HFFc6 (cell line): ENCODE results near the gene LHX2. TPM values are rescaled to one million over a fixed set of nuclear protein-coding genes. Genes with fewer than 3 reads are reported as not detected.
"Not testable (repeated sequence)": the region's sequence is repeated elsewhere in the genome, so short reads cannot be mapped to it uniquely, and the experiment has no call there.

Experiments
- DNase-seq: peaks from one replicate; pipeline ENCODE4 v3.0.0-alpha.2; 2018
- H3K27ac Mint-ChIP-seq: 2 replicates; pipeline ENCODE4 v1.8.0; 2020; ENCODE audit warnings: mild to moderate bottlenecking, mixed read lengths
- H3K27me3 Mint-ChIP-seq: 2 replicates; pipeline ENCODE4 v1.8.0; 2021; ENCODE audit warnings: mild to moderate bottlenecking, moderate library complexity, mixed read lengths; ENCODE audit not compliant: insufficient read depth
- H3K36me3 Mint-ChIP-seq: 2 replicates; pipeline ENCODE4 v1.8.0; 2021; ENCODE audit warnings: low read depth, mixed read lengths
- H3K4me1 Mint-ChIP-seq: 2 replicates; pipeline ENCODE4 v1.8.0; 2020; ENCODE audit warnings: low read depth, mixed read lengths
- H3K4me3 Mint-ChIP-seq: 2 replicates; pipeline ENCODE4 v1.8.0; 2020; ENCODE audit warnings: mild to moderate bottlenecking, moderate library complexity, mixed read lengths
- H3K9me3 Mint-ChIP-seq: 2 replicates; pipeline ENCODE4 v1.8.0; 2020; ENCODE audit warnings: mild to moderate bottlenecking, mixed read lengths
- CTCF ChIP-seq: fragments of 200-600 bp; sonication (generic); IDR thresholded peaks from 2 replicates; pipeline ENCODE4 v1.5.0; 2021; ENCODE audit warnings: antibody characterized with exemption, mild to moderate bottlenecking
- total RNA-seq, 6 experiments: library from RNA; stranded (reverse); fragmentation: NEBNext Ultra II Directional; extraction: Animal tissue kit (Norgen Biotek cat#: 25700); gene quantifications; 2 replicates in 1 of 6; 3 replicates in 5 of 6; pipeline ENCODE4 v1.2.3, GENCODE V29; 2021

LHX2 gene
- total RNA-seq, 6 experiments from 2014 or later: not detected

GRCh38 chr9:123983047-123983446, 28.5 kb upstream of the LHX2 start:
- no peak overlapping the region for H3K27ac Mint-ChIP-seq
- TF ChIP-seq CTCF: no peak
- no peaks in the 10 kb centered on the region for H3K36me3 Mint-ChIP-seq
- peaks cover 65% of the 10 kb centered on the region for H3K27me3 Mint-ChIP-seq
- no peaks in the 10 kb centered on the region for H3K4me1 Mint-ChIP-seq
- DNase-seq: no peak
- no peak overlapping the region for H3K4me3 Mint-ChIP-seq
- H3K9me3 Mint-ChIP-seq: no peaks in the 10 kb centered on the region

- H3K4me1 Mint-ChIP-seq: no peaks in the 10 kb centered on the region
- no peak for TF ChIP-seq CTCF
- no peak overlapping the region for H3K4me3 Mint-ChIP-seq
- no peak for DNase-seq
- H3K36me3 Mint-ChIP-seq: no peaks in the 10 kb centered on the region
- no peaks in the 10 kb centered on the region for H3K9me3 Mint-ChIP-seq
- H3K27ac Mint-ChIP-seq: no peak overlapping the region
- H3K27me3 Mint-ChIP-seq: peaks cover 61% of the 10 kb centered on the region
These were observed 26.8 kb upstream of the LHX2 start for GRCh38 chr9:123984802-123985201.

GRCh38 chr9:123985869-123986268, 25.7 kb upstream of the LHX2 start:
- no peaks in the 10 kb centered on the region for H3K9me3 Mint-ChIP-seq
- H3K36me3 Mint-ChIP-seq: no peaks in the 10 kb centered on the region
- no peak overlapping the region for H3K4me3 Mint-ChIP-seq
- peaks cover 57% of the 10 kb centered on the region for H3K27me3 Mint-ChIP-seq
- H3K27ac Mint-ChIP-seq: no peak overlapping the region
- no peak for DNase-seq
- no peak for TF ChIP-seq CTCF
- no peaks in the 10 kb centered on the region for H3K4me1 Mint-ChIP-seq

- DNase-seq: no peak
- TF ChIP-seq CTCF: no peak
- H3K4me1 Mint-ChIP-seq: no peaks in the 10 kb centered on the region
- no peaks in the 10 kb centered on the region for H3K36me3 Mint-ChIP-seq
- no peak overlapping the region for H3K27ac Mint-ChIP-seq
- no peak overlapping the region for H3K4me3 Mint-ChIP-seq
- H3K9me3 Mint-ChIP-seq: no peaks in the 10 kb centered on the region
- H3K27me3 Mint-ChIP-seq: peaks cover 48% of the 10 kb centered on the region
These were observed 21.1 kb upstream of the LHX2 start for GRCh38 chr9:123990427-123990826.

- not testable (repeated sequence) for DNase-seq, H3K36me3 Mint-ChIP-seq, H3K4me3 Mint-ChIP-seq, H3K27ac Mint-ChIP-seq, H3K9me3 Mint-ChIP-seq, H3K4me1 Mint-ChIP-seq
- peaks cover 52% of the 10 kb centered on the region for H3K27me3 Mint-ChIP-seq
These were observed 18.9 kb upstream of the LHX2 start for GRCh38 chr9:123992679-123993078.

- no peaks in the 10 kb centered on the region for H3K36me3 Mint-ChIP-seq
- H3K4me1 Mint-ChIP-seq: peaks cover 6% of the 10 kb centered on the region
- no peak overlapping the region for H3K27ac Mint-ChIP-seq
- no peak for TF ChIP-seq CTCF
- DNase-seq: no peak
- H3K9me3 Mint-ChIP-seq: no peaks in the 10 kb centered on the region
- H3K27me3 Mint-ChIP-seq: peaks cover 67% of the 10 kb centered on the region
- H3K4me3 Mint-ChIP-seq: no peak overlapping the region
These were observed 14.7 kb upstream of the LHX2 start for GRCh38 chr9:123996731-123997421.
